Colonic mucosa (tissue), 4 donors: ENCODE data around the gene CUBN. TPM values are rescaled to one million over a fixed set of nuclear protein-coding genes. Genes with fewer than 3 reads are reported as not detected.
A peak's percentile ranks its signal among the peaks of the same experiment; 100 is the strongest.

ENCODE experiments used
- DNase-seq: peaks from one replicate; pipeline ENCODE4 v3.0.0-alpha.2; 2020
- H3K27ac ChIP-seq: fragments of 200-600 bp; one replicate; pipeline ENCODE4 v1.8.0; 2021
- H3K27me3 ChIP-seq: fragments of 200-600 bp; one replicate; pipeline ENCODE4 v1.8.0; 2021
- H3K36me3 ChIP-seq: fragments of 200-600 bp; one replicate; pipeline ENCODE4 v1.8.0; 2021
- H3K4me1 ChIP-seq: fragments of 200-600 bp; one replicate; pipeline ENCODE4 v1.8.0; 2021; ENCODE audit warnings: mild to moderate bottlenecking
- H3K4me3 ChIP-seq: fragments of 200-600 bp; one replicate; pipeline ENCODE4 v1.8.0; 2021
- H3K9ac ChIP-seq, 2 donors: one replicate each; pipeline ENCODE4 v1.7.0; 2013; ENCODE audit warnings: control low read depth in 2 of 2, low read depth in 2 of 2, low read length in 2 of 2
- H3K9me3 ChIP-seq: fragments of 200-600 bp; one replicate; pipeline ENCODE4 v1.8.0; 2021
- CTCF ChIP-seq: fragments of 200-600 bp; IDR thresholded peaks from one replicate; pipeline ENCODE4 v1.8.0; 2022; ENCODE audit warnings: antibody characterized with exemption, mild to moderate bottlenecking
- intact Hi-C: fragments of 100-400 bp; cut with DNase I; formaldehyde crosslinking; loops from one replicate; pipeline ENCODE4 v1.14.1; 2022
- total RNA-seq, 2 donors: library from RNA; stranded (reverse); fragmentation: NEBNext Ultra II Directional in 1 of 2; extraction: Animal tissue kit (Norgen Biotek cat#: 25700) in 1 of 2; gene quantifications; one replicate each; pipeline ENCODE4 v1.2.1, GENCODE V29; 2021
- donor health status: healthy.
- donor health status: DM: no; HTN: no; CAD: no.
- donor health status: DM: no; HTN: no; CAD: no.

CUBN gene
- total RNA-seq, 2 donors from 2014 or later = 0.25 to 0.42 TPM

GRCh38 chr10:16852624-16853023 lies 277.0 kb downstream of the CUBN start:
- Histone ChIP-seq H3K27me3 (no peaks in the 10 kb centered on the region), H3K9me3 (no peaks in the 10 kb centered on the region), H3K9ac (no peak overlapping the region), H3K4me3 (no peak overlapping the region), H3K4me1 (no peaks in the 10 kb centered on the region), H3K36me3 (no peaks in the 10 kb centered on the region), H3K27ac (no peak overlapping the region)
- no peak for TF ChIP-seq CTCF
- no peak for DNase-seq
- intact Hi-C loops = no loop called here

GRCh38 chr10:16848562-16849154 lies 281.0 kb downstream of the CUBN start:
- no peak overlapping the region for H3K4me3 ChIP-seq
- no peaks in the 10 kb centered on the region for H3K36me3 ChIP-seq
- H3K9ac ChIP-seq = no peak overlapping the region
- H3K9me3 ChIP-seq = no peaks in the 10 kb centered on the region
- no peaks in the 10 kb centered on the region for H3K4me1 ChIP-seq
- no peaks in the 10 kb centered on the region for H3K27me3 ChIP-seq
- H3K27ac ChIP-seq = no peak overlapping the region
- DNase-seq = no peak
- intact Hi-C loops = no loop called here
- no peak for TF ChIP-seq CTCF

- TF ChIP-seq CTCF = no peak
- no peak for DNase-seq
- intact Hi-C loops = no loop called here
- H3K9me3 ChIP-seq = no peaks in the 10 kb centered on the region
- no peak overlapping the region for H3K9ac ChIP-seq
- no peak overlapping the region for H3K27ac ChIP-seq
- no peaks in the 10 kb centered on the region for H3K27me3 ChIP-seq
- H3K36me3 ChIP-seq = no peaks in the 10 kb centered on the region
- H3K4me1 ChIP-seq = no peaks in the 10 kb centered on the region
- H3K4me3 ChIP-seq = no peak overlapping the region
Observed at GRCh38 chr10:16847644-16848043, 282.0 kb downstream of the CUBN start.

- TF ChIP-seq CTCF = no peak
- no peaks in the 10 kb centered on the region for H3K4me1 ChIP-seq
- no peak overlapping the region for H3K27ac ChIP-seq
- H3K4me3 ChIP-seq = no peak overlapping the region
- DNase-seq = no peak
- H3K9me3 ChIP-seq = no peaks in the 10 kb centered on the region
- H3K9ac ChIP-seq = peak overlapping the region in 1 of 2 donors; percentile 26
- no peaks in the 10 kb centered on the region for H3K36me3 ChIP-seq
- intact Hi-C loops = no loop called here
- no peaks in the 10 kb centered on the region for H3K27me3 ChIP-seq
Observed at GRCh38 chr10:16845248-16845647, 284.4 kb downstream of the CUBN start.

- H3K4me1 ChIP-seq = no peaks in the 10 kb centered on the region
- H3K9ac ChIP-seq = no peak overlapping the region
- TF ChIP-seq CTCF = peak; percentile 55
- H3K36me3 ChIP-seq = no peaks in the 10 kb centered on the region
- DNase-seq = no peak
- no peak overlapping the region for H3K4me3 ChIP-seq
- H3K27ac ChIP-seq = no peak overlapping the region
- H3K27me3 ChIP-seq = no peaks in the 10 kb centered on the region
- intact Hi-C loops = loop anchor here (2.0 kb wide), 1 partner anchor 413 kb away; no protein-coding TSS in a partner anchor
- H3K9me3 ChIP-seq = no peaks in the 10 kb centered on the region
Observed at GRCh38 chr10:16843252-16843870, 286.2 kb downstream of the CUBN start.
